HepG2 (cell line): Measurements from ENCODE around the gene SASS6. TPM values are rescaled to one million over a fixed set of nuclear protein-coding genes. Genes with fewer than 3 reads are reported as not detected.

Experiments used
- ATAC-seq: fragments of 200-7000 bp; cut with Tn5 transposase; 3 replicates; pipeline ENCODE4 v1.9.1; 2020; ENCODE audit warnings: mild to moderate bottlenecking, moderate library complexity
- BruUV-seq: library from RNA; stranded (reverse); fragments of 400-500 nt; replicated peaks from 2 replicates; lab custom pipeline; 2021; lab: Mats Ljungman, UMichigan
- CTCF ChIA-PET: fragments of 300-600 bp; formaldehyde crosslinking; extraction: SDS; loops from one replicate; lab custom pipeline; 2021; ENCODE audit warnings: low total read pairs, inconsistent platforms, low intra/inter-chr PET ratio; lab: Yijun Ruan, JAX
- POLR2A ChIA-PET: fragments of 350-600 bp; sonication (Branson Sonifier 250); formaldehyde crosslinking; loops from one replicate; lab custom pipeline; 2020; ENCODE audit warnings: antibody characterized with exemption, inconsistent platforms; lab: Yijun Ruan, JAX
- DNase-seq: peaks from one replicate; pipeline ENCODE4 v3.0.0-alpha.2; 2015; ENCODE audit warnings: low spot score
- FAIRE-seq: peaks from 3 replicates; lab custom pipeline; 2011; peaks lifted over from hg19 to GRCh38; lab: Jason Lieb, UNC
- H2AFZ ChIP-seq: one replicate; pipeline ENCODE4 v1.6.1; 2011; ENCODE audit warnings: low read length, inconsistent platforms
- H3K27ac ChIP-seq: fragments of 300-600 bp; 3 replicates; pipeline ENCODE4 v1.8.0; 2011; ENCODE audit warnings: mixed run types, mild to moderate bottlenecking, mixed read lengths, low read length, inconsistent platforms; ENCODE audit not compliant: insufficient read depth; ENCODE audit errors: extremely low read length
- H3K27me3 ChIP-seq, 2 experiments: fragments of 200-600 bp in 1 of 2; 2 replicates in 1 of 2; 3 replicates in 1 of 2; pipeline versions ENCODE4 v1.6.0 to v1.8.0; 2011; ENCODE audit warnings: low read length in 2 of 2, mild to moderate bottlenecking in 2 of 2, moderate library complexity in 2 of 2, inconsistent platforms in 1 of 2; ENCODE audit not compliant: insufficient read depth in 2 of 2, control insufficient read depth in 1 of 2
- H3K36me3 ChIP-seq, 2 experiments: fragments of 200-600 bp in 1 of 2; replicated peaks in 1 of 2; 2 replicates in 1 of 2; 3 replicates in 1 of 2; pipeline versions ENCODE4 v1.5.1 to v1.8.0; 2011; ENCODE audit warnings: low read length in 2 of 2, inconsistent platforms in 1 of 2; ENCODE audit not compliant: insufficient read depth in 2 of 2, control insufficient read depth in 1 of 2
- H3K4me1 ChIP-seq: 2 replicates; pipeline ENCODE4 v1.5.1; 2012; ENCODE audit warnings: low read length, inconsistent platforms; ENCODE audit not compliant: insufficient read depth
- H3K4me2 ChIP-seq: 2 replicates; pipeline ENCODE4 v1.6.0; 2011; ENCODE audit warnings: low read depth, low read length, inconsistent platforms
- H3K4me3 ChIP-seq, 3 experiments: fragments of 200-600 bp in 1 of 3; sonication (generic), shearing (Covaris generic) in 1 of 3; replicated peaks in 1 of 3; 2 replicates each; pipeline ENCODE4 v1.5.1; 2011 to 2016; ENCODE audit warnings: low read length in 3 of 3, inconsistent platforms in 2 of 3, low read depth in 2 of 3, mild to moderate bottlenecking in 2 of 3, control low read depth in 1 of 3, mixed read lengths in 1 of 3; ENCODE audit not compliant: insufficient read depth in 1 of 3
- H3K79me2 ChIP-seq: one replicate; pipeline ENCODE4 v1.6.1; 2011; ENCODE audit warnings: low read length, inconsistent platforms; ENCODE audit not compliant: insufficient read depth
- H3K9ac ChIP-seq: 2 replicates; pipeline ENCODE4 v1.6.0; 2011; ENCODE audit warnings: mild to moderate bottlenecking, low read depth, low read length, inconsistent platforms; ENCODE audit not compliant: insufficient read depth
- H3K9me3 ChIP-seq: 2 replicates; pipeline ENCODE4 v1.5.1; 2012; ENCODE audit warnings: mild to moderate bottlenecking, low read length
- H4K20me1 ChIP-seq: 2 replicates; pipeline ENCODE4 v1.6.0; 2011; ENCODE audit warnings: inconsistent platforms, mild to moderate bottlenecking, low read length, moderate library complexity; ENCODE audit not compliant: insufficient read depth
- ARNT2 ChIP-seq: sonication (generic); formaldehyde crosslinking; IDR thresholded peaks from 2 replicates; pipeline ENCODE4 v1.8.0; 2022; ENCODE audit warnings: mild to moderate bottlenecking, low read depth, missing genetic modification reagents, moderate library complexity
- ATF4 ChIP-seq, 2 experiments: fragments of 450-650 bp in 1 of 2; sonication (generic) in 1 of 2; formaldehyde crosslinking; IDR thresholded peaks; 2 replicates each; pipeline versions ENCODE4 v1.5.0 to v1.8.0; 2020 to 2022; ENCODE audit warnings: mild to moderate bottlenecking in 1 of 2, missing genetic modification reagents in 1 of 2
- CCAR2 ChIP-seq: fragments of 200-400 bp; formaldehyde crosslinking; optimal IDR thresholded peaks from 2 replicates; pipeline ENCODE3; 2018; ENCODE audit warnings: low read depth, mild to moderate bottlenecking, low read length, moderate library complexity
- ERF ChIP-seq: IDR thresholded peaks from 2 replicates; pipeline ENCODE4 v1.6.1; 2018; ENCODE audit warnings: missing biosample characterization, missing genetic modification reagents
- HOXA3 ChIP-seq: sonication (generic); formaldehyde crosslinking; IDR thresholded peaks from 2 replicates; pipeline ENCODE4 v1.5.0; 2020; ENCODE audit warnings: missing genetic modification reagents
- MAFK ChIP-seq, 2 experiments: IDR thresholded peaks in 1 of 2; conservative IDR thresholded peaks in 1 of 2; 2 replicates each; pipeline ENCODE4 v1.6.1; 2011; ENCODE audit warnings: improper control_type of control experiment in 2 of 2, low read length in 2 of 2
- MED8 ChIP-seq: sonication (generic); formaldehyde crosslinking; IDR thresholded peaks from 2 replicates; pipeline ENCODE4 v1.8.1; 2023; ENCODE audit warnings: mild to moderate bottlenecking, missing genetic modification reagents; ENCODE audit not compliant: insufficient replicate concordance
- MXD1 ChIP-seq: sonication (generic); formaldehyde crosslinking; IDR thresholded peaks from 2 replicates; pipeline ENCODE4 v1.4.0; 2020; ENCODE audit warnings: mild to moderate bottlenecking, missing genetic modification reagents
- NKX3-1 ChIP-seq: sonication (generic); formaldehyde crosslinking; IDR thresholded peaks from 2 replicates; pipeline ENCODE4 v1.5.0; 2020; ENCODE audit warnings: missing genetic modification reagents
- SMARCC2 ChIP-seq: fragments of 450-650 bp; IDR thresholded peaks from 2 replicates; pipeline ENCODE4 v1.6.1; 2017; ENCODE audit warnings: antibody characterized with exemption, mild to moderate bottlenecking
- SMC3 ChIP-seq: IDR thresholded peaks from 2 replicates; pipeline ENCODE4 v1.6.1; 2011; ENCODE audit warnings: low read length, improper control_type of control experiment
- SSRP1 ChIP-seq: IDR thresholded peaks from 2 replicates; pipeline ENCODE4 v1.6.1; 2016; ENCODE audit warnings: control low read depth
- TIGD3 ChIP-seq: sonication (generic); formaldehyde crosslinking; IDR thresholded peaks from 2 replicates; pipeline ENCODE4 v1.5.1; 2020; ENCODE audit warnings: mild to moderate bottlenecking, missing genetic modification reagents, borderline replicate concordance
- U2AF2 ChIP-seq: fragments of 200-400 bp; formaldehyde crosslinking; IDR thresholded peaks from 2 replicates; pipeline ENCODE4 v1.6.1; 2017; ENCODE audit warnings: low read depth, mild to moderate bottlenecking, low read length
- ZNF543 ChIP-seq: sonication (generic); formaldehyde crosslinking; IDR thresholded peaks from 2 replicates; pipeline ENCODE4 v1.4.0; 2020; ENCODE audit warnings: mild to moderate bottlenecking, missing genetic modification reagents
- ZNF564 ChIP-seq: sonication (generic); formaldehyde crosslinking; IDR thresholded peaks from 2 replicates; pipeline ENCODE4 v1.8.1; 2023; ENCODE audit warnings: mild to moderate bottlenecking, missing genetic modification reagents
- ZNF616 ChIP-seq: sonication (generic); formaldehyde crosslinking; IDR thresholded peaks from 2 replicates; pipeline ENCODE4 v1.5.0; 2020; ENCODE audit warnings: low read depth, mild to moderate bottlenecking, missing genetic modification reagents
- WGBS: methylation state at CpG from one replicate; pipeline ENCODE4 v1.1.6; 2017; ENCODE audit warnings: low lambda C conversion rate; 5-methylcytosine and 5-hydroxymethylcytosine counted together
- in situ Hi-C: cut with HindIII; loops from 2 replicates; pipeline ENCODE4 v1.10.0; 2017; ENCODE audit warnings: low pct_unique_long_range_greater_than_20kb; ENCODE audit not compliant: extremely low pct_ligation_motif_present
- intact Hi-C: fragments of 100-400 bp; cut with micrococcal nuclease; formaldehyde crosslinking; loops from one replicate; pipeline ENCODE4 v1.10.0; 2022; ENCODE audit not compliant: unreplicated experiment
- polyA plus RNA-seq, 8 experiments: library from polyadenylated mRNA; depleted of rRNA in 3 of 8; stranded (reverse) in 7 of 8; unstranded in 1 of 8; fragments of >200 nt; fragmentation: Illumina TruSeq in 4 of 8; extraction: Trizol in 4 of 8; gene quantifications; 2 replicates each; pipeline versions ENCODE4 v1.2.1 to v1.2.3, GENCODE V29; 2011 to 2016; ENCODE audit warnings: low read depth in 4 of 8, missing spikeins in 1 of 8, mixed read lengths in 1 of 8; ENCODE audit not compliant: insufficient read depth in 1 of 8
- total RNA-seq, 5 experiments: library from RNA; depleted of rRNA; stranded (reverse); fragments of >200 nt; fragmentation: Illumina TruSeq; extraction: Trizol; gene quantifications; 2 replicates each; pipeline ENCODE4 v1.2.3, GENCODE V29; 2016; ENCODE audit warnings: low read depth in 1 of 5

The SASS6 gene
- total and polyA plus RNA-seq, 2 of the 13 experiments (the other 11 are each of a cell fraction or from before 2014, with no cell fraction given), result 2.3 to 10.7 TPM

- no peak for TF ChIP-seq ZNF616 (CRISPR knock-in tag)
- no peak for TF ChIP-seq MXD1 (CRISPR knock-in tag)
- no peak for TF ChIP-seq SMC3
- no peak for TF ChIP-seq ZNF543 (CRISPR knock-in tag)
- no peak for TF ChIP-seq NKX3-1 (CRISPR knock-in tag)
- TF ChIP-seq ARNT2 (CRISPR knock-in tag), result no peak
- TF ChIP-seq MED8, result no peak
- no peak for TF ChIP-seq HOXA3 (CRISPR knock-in tag)
- no peak for TF ChIP-seq ERF
- no peak for TF ChIP-seq SMARCC2
- no peak for TF ChIP-seq ATF4 (CRISPR knock-in tag; IDR thresholded peaks at IDR 0.05)
- no peak for TF ChIP-seq U2AF2
- TF ChIP-seq CCAR2, result no peak
- TF ChIP-seq SSRP1 (CRISPR knock-in tag), result no peak
- TF ChIP-seq ZNF564 (CRISPR knock-in tag), result no peak
- no peak for TF ChIP-seq MAFK (conservative IDR thresholded peaks at IDR 0.05 in 1 of 2, IDR thresholded peaks at IDR 0.05 in 1 of 2; ENCODE audit: low read length in 2 of 2)
- TF ChIP-seq TIGD3 (CRISPR knock-in tag), result no peak
- BruUV-seq, result no TSS peak
- Histone ChIP-seq H3K27me3 (no peaks in the 10 kb centered on the region), H3K9ac (no peak overlapping the region), H3K9me3 (no peaks in the 10 kb centered on the region), H2AFZ (no peak overlapping the region), H3K79me2 (no peaks in the 10 kb centered on the region), H3K27ac (no peak overlapping the region), H3K4me2 (no peak overlapping the region), H4K20me1 (no peaks in the 10 kb centered on the region), H3K4me3 (no peak overlapping the region), H3K36me3 (peaks cover 4 to 26% of the 10 kb centered on the region in 2 experiments), H3K4me1 (no peaks in the 10 kb centered on the region)
- in situ Hi-C loops (no loop called here), intact Hi-C loops (no loop called here)
- POLR2A ChIA-PET, result no interaction called here
- WGBS, result 98% methylated on average over 4 of the region's 4 CpGs
- FAIRE-seq (no peak), DNase-seq (no peak), ATAC-seq (no peak)
- CTCF ChIA-PET, result no interaction called here
Observed at GRCh38 chr1:100147875-100148274, 15.1 kb upstream of the SASS6 start.
